Spleen (tissue), 13 donors: ENCODE data around the gene CHMP2B. TPM values are rescaled to one million over a fixed set of nuclear protein-coding genes. Genes with fewer than 3 reads are reported as not detected.

Source experiments
- DNase-seq: peaks from one replicate; pipeline ENCODE4 v3.0.0-alpha.2; 2020
- H3K27ac ChIP-seq, 8 donors: fragments of 200-600 bp; sonication (generic) in 7 of 8; 1 replicate in 4 of 8; 2 replicates in 4 of 8; pipeline versions ENCODE4 v1.5.0 to v1.8.0; 2016 to 2021; ENCODE audit warnings: inconsistent platforms in 4 of 8, mild to moderate bottlenecking in 4 of 8, moderate library complexity in 1 of 8
- H3K27me3 ChIP-seq, 7 donors: fragments of 200-600 bp; sonication (generic) in 6 of 7; replicated peaks in 1 of 7; 1 replicate in 4 of 7; 2 replicates in 3 of 7; pipeline versions ENCODE4 v1.5.0 to v1.8.0; 2016 to 2021; ENCODE audit warnings: inconsistent platforms in 3 of 7, mild to moderate bottlenecking in 1 of 7
- H3K36me3 ChIP-seq, 6 donors: fragments of 200-600 bp; sonication (generic) in 5 of 6; 1 replicate in 4 of 6; 2 replicates in 2 of 6; pipeline versions ENCODE4 v1.5.0 to v1.8.0; 2016 to 2021; ENCODE audit warnings: inconsistent platforms in 2 of 6
- H3K4me1 ChIP-seq, 6 donors: fragments of 200-600 bp; sonication (generic) in 5 of 6; 1 replicate in 3 of 6; 2 replicates in 3 of 6; pipeline versions ENCODE4 v1.5.0 to v1.8.0; 2016 to 2021; ENCODE audit warnings: inconsistent platforms in 3 of 6
- H3K4me3 ChIP-seq, 8 donors: fragments of 200-600 bp; sonication (generic) in 7 of 8; 1 replicate in 4 of 8; 2 replicates in 4 of 8; pipeline versions ENCODE4 v1.5.0 to v1.8.0; 2016 to 2021; ENCODE audit warnings: inconsistent platforms in 4 of 8, mild to moderate bottlenecking in 4 of 8, moderate library complexity in 2 of 8
- H3K9me3 ChIP-seq, 8 donors: fragments of 200-600 bp; sonication (generic) in 7 of 8; 1 replicate in 4 of 8; 2 replicates in 4 of 8; pipeline versions ENCODE4 v1.5.0 to v1.8.0; 2016 to 2021; ENCODE audit warnings: inconsistent platforms in 4 of 8
- POLR2A ChIP-seq, 3 donors: fragments of 450-650 bp; IDR thresholded peaks; one replicate each; pipeline ENCODE4 v1.5.1; 2017; ENCODE audit warnings: antibody characterized with exemption in 3 of 3, mild to moderate bottlenecking in 1 of 3
- POLR2AphosphoS5 ChIP-seq, 3 donors: sonication (generic); formaldehyde crosslinking; IDR thresholded peaks; one replicate each; pipeline ENCODE4 v1.5.1; 2017; ENCODE audit warnings: antibody characterized with exemption in 3 of 3
- WGBS, 5 donors: extraction: QIAGEN DNeasy Blood & Tissue Kit in 3 of 5; methylation state at CpG; one replicate each; pipeline versions ENCODE4 v1.1.5 to v1.1.7; 2013 to 2018; 5-methylcytosine and 5-hydroxymethylcytosine counted together
- intact Hi-C: fragments of 100-400 bp; cut with DNase I; formaldehyde crosslinking; loops from one replicate; pipeline ENCODE4 v1.15.0; 2023; ENCODE audit warnings: low total_unique reads
- long read RNA-seq, 2 donors: transcript quantifications; one replicate each; lab custom pipeline, GENCODE V29; 2026
- polyA plus RNA-seq, 3 donors: library from polyadenylated mRNA; stranded (reverse); fragments of 200-250 nt; gene quantifications; one replicate each; pipeline ENCODE4 v1.2.1, GENCODE V29; 2013
- total RNA-seq, 7 donors: library from RNA; depleted of rRNA in 3 of 7; stranded (reverse); fragments of >200 nt in 3 of 7; fragmentation: NEBNext Ultra II Directional in 4 of 7; extraction: Animal tissue kit (Norgen Biotek cat#: 25700) in 4 of 7; gene quantifications; one replicate each; pipeline versions ENCODE4 v1.1.0 to v1.2.1, GENCODE V29; 2016 to 2021
- TF ChIP-seq, protein P1 (sequence below), 11 experiments: fragments of 200-600 bp in 7 of 11; fragments of 450-650 bp in 4 of 11; sonication (generic) in 4 of 11; IDR thresholded peaks in 8 of 11; conservative IDR thresholded peaks in 3 of 11; 1 replicate in 7 of 11; 2 replicates in 4 of 11; pipeline versions ENCODE4 v1.4.0 to v1.8.0; 2016 to 2021; ENCODE audit warnings: antibody characterized with exemption in 11 of 11, inconsistent platforms in 4 of 11, mild to moderate bottlenecking in 1 of 11
- donor health status: healthy with polysubstance abuse.
- donor health status: DM: no; HTN: no; CAD: no; lungs with moderate emphysema.
- donor health status: DM: no; HTN: no; CAD: no.
- donor health status: Bipolar disorder and iron deficiency.
- donor health status: healthy.
- donor health status: DM: no; HTN: no; CAD: no.
- donor health status: DM: yes; HTN: yes; CAD: no.

The CHMP2B gene
- total RNA-seq (10 to 100 TPM; 30.1 to 39.2 (median 34.8) TPM), polyA plus RNA-seq (10 to 100 TPM; 14.7 to 23.3 (median 18.0) TPM)
- long read RNA-seq, donor 1, transcript CHMP2B-201 (6 exons, 2,557 nt), result major isoform, 17 of 18 reads
- long read RNA-seq, donor 1, partial matches to known transcripts, result 0 of 18 reads
- long read RNA-seq, donor 1, other reads (novel, unspliced or antisense), result 0 of 18 reads
- long read RNA-seq, donor 2, transcript CHMP2B-201 (6 exons, 2,557 nt), result major isoform, 21 of 23 reads
- long read RNA-seq, donor 2, partial matches to known transcripts, result 0 of 23 reads
- long read RNA-seq, donor 2, other reads (novel, unspliced or antisense), result 0 of 23 reads

GRCh38 chr3:87227104-87227834 lies at the start of gene CHMP2B:
Gene CHMP2B, plus strand, starts transcription at chr3:87227309. Its CDS starts 214 bp downstream, at chr3:87227523.
- Histone ChIP-seq H3K9me3 (no peaks in the 10 kb centered on the region), H3K4me1 (peaks cover 13 to 54% (median 37%) of the 10 kb centered on the region in 6 donors), H3K36me3 (no peaks in the 10 kb centered on the region), H3K4me3 (peak within 1 kb of the TSS; percentile 60 to 91 (median 78)), H3K27ac (peak within 1 kb of the TSS; percentile 69 to 95 (median 92)), H3K27me3 (peaks cover 0 to 7% (median 0%) of the 10 kb centered on the region in 7 donors)
- intact Hi-C loops, result no loop called here
- 0 to 1% (median 0%) methylated on average over 49 to 59 of the region's 59 CpGs for WGBS, 5 donors
- peak in 1 of 3 donors; percentile 80 for TF ChIP-seq POLR2A (IDR thresholded peaks at IDR 0.05)
- peak; percentile 94 to 96 (median 95) for TF ChIP-seq POLR2AphosphoS5 (IDR thresholded peaks at IDR 0.05)
- TF ChIP-seq, protein P1, sequence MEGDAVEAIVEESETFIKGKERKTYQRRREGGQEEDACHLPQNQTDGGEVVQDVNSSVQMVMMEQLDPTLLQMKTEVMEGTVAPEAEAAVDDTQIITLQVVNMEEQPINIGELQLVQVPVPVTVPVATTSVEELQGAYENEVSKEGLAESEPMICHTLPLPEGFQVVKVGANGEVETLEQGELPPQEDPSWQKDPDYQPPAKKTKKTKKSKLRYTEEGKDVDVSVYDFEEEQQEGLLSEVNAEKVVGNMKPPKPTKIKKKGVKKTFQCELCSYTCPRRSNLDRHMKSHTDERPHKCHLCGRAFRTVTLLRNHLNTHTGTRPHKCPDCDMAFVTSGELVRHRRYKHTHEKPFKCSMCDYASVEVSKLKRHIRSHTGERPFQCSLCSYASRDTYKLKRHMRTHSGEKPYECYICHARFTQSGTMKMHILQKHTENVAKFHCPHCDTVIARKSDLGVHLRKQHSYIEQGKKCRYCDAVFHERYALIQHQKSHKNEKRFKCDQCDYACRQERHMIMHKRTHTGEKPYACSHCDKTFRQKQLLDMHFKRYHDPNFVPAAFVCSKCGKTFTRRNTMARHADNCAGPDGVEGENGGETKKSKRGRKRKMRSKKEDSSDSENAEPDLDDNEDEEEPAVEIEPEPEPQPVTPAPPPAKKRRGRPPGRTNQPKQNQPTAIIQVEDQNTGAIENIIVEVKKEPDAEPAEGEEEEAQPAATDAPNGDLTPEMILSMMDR (IDR thresholded peaks at IDR 0.05 in 8 of 11, conservative IDR thresholded peaks at IDR 0.05 in 3 of 11), result no peak
- DNase-seq, result peak; percentile 99

DNA sequence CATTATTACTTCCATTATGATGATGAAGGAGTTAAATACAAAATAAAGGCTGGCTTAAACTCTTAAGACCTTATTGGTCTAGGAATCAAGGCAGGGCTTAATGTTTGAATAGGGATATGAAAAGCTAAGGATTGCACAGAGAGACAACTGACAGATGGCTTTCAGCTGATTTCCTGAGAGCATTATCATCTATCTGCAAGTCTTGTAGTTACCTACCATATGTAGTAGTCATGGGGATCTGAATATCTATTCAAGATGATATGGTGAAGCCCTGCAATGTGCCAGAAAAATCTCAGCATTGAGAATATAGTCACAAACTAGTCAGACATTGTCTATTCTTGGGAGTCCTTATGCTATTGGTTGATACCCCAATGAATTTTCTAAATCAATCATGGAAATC lies 47.5 kb upstream of the CHMP2B start:
- intact Hi-C loops, result no loop called here
- Histone ChIP-seq H3K27ac (no peak overlapping the region), H3K4me1 (no peaks in the 10 kb centered on the region), H3K4me3 (no peak overlapping the region), H3K36me3 (no peaks in the 10 kb centered on the region), H3K9me3 (no peaks in the 10 kb centered on the region), H3K27me3 (no peaks in the 10 kb centered on the region)
- TF ChIP-seq POLR2A (IDR thresholded peaks at IDR 0.05) (no peak), POLR2AphosphoS5 (IDR thresholded peaks at IDR 0.05) (no peak)
- TF ChIP-seq, protein P1 (IDR thresholded peaks at IDR 0.05 in 8 of 11, conservative IDR thresholded peaks at IDR 0.05 in 3 of 11), result no peak
- DNase-seq, result no peak

- no peak for DNase-seq
- Histone ChIP-seq H3K27ac (no peak overlapping the region), H3K4me1 (no peaks in the 10 kb centered on the region), H3K36me3 (no peaks in the 10 kb centered on the region), H3K27me3 (no peaks in the 10 kb centered on the region), H3K9me3 (no peaks in the 10 kb centered on the region), H3K4me3 (no peak overlapping the region)
- TF ChIP-seq POLR2A (IDR thresholded peaks at IDR 0.05) (no peak), POLR2AphosphoS5 (IDR thresholded peaks at IDR 0.05) (no peak)
- TF ChIP-seq, protein P1 (IDR thresholded peaks at IDR 0.05 in 8 of 11, conservative IDR thresholded peaks at IDR 0.05 in 3 of 11), result no peak
- intact Hi-C loops, result no loop called here
Measured at GRCh38 chr3:87181551-87181950, 45.6 kb upstream of the CHMP2B start.

DNA sequence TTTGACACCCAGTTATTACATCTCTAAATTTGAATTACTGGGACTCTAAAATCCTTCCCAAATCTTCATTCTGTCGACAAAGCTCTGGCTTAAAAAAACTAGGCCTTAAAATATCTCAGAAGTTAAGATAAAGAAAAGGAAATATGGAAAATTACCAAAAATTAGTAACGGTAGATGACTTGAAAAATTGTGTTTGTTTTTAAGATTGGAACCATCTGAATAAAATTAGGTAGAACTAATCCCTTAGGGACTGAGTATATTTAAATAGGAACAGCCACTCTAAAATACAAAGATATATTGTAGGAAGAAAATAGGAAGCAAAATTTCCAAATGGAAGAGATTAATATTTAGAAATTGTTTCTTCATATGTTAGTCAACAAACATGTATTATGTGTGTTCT lies 45.1 kb upstream of the CHMP2B start:
- H3K36me3 ChIP-seq, result no peaks in the 10 kb centered on the region
- 55 to 79% (median 76%) methylated on average over 2 of the region's 2 CpGs for WGBS, 5 donors
- no peak overlapping the region for H3K27ac ChIP-seq
- DNase-seq, result no peak
- intact Hi-C loops, result no loop called here
- no peaks in the 10 kb centered on the region for H3K9me3 ChIP-seq
- H3K27me3 ChIP-seq, result peaks cover 0 to 5% (median 0%) of the 10 kb centered on the region in 7 donors
- H3K4me3 ChIP-seq, result no peak overlapping the region
- no peaks in the 10 kb centered on the region for H3K4me1 ChIP-seq
- TF ChIP-seq, protein P1 (IDR thresholded peaks at IDR 0.05 in 8 of 11, conservative IDR thresholded peaks at IDR 0.05 in 3 of 11), result no peak
- TF ChIP-seq POLR2AphosphoS5 (IDR thresholded peaks at IDR 0.05) (no peak), POLR2A (IDR thresholded peaks at IDR 0.05) (no peak)
